Ovary (tissue), 9 donors: ENCODE measurements around the gene ANKS1B. TPM values are rescaled to one million over a fixed set of nuclear protein-coding genes. Genes with fewer than 3 reads are reported as not detected.

Experiments used
- DNase-seq, 5 donors: peaks; one replicate each; pipeline ENCODE4 v3.0.0-alpha.2; 2019 to 2020
- H3K27ac ChIP-seq, 2 donors: fragments of 200-600 bp; one replicate each; pipeline versions ENCODE4 v1.5.1 to v1.8.0; 2019 to 2022
- H3K27me3 ChIP-seq: fragments of 200-600 bp; one replicate; pipeline ENCODE4 v1.8.0; 2022
- H3K36me3 ChIP-seq: fragments of 200-600 bp; sonication (generic); one replicate; pipeline ENCODE4 v1.5.1; 2019
- H3K4me1 ChIP-seq: one replicate; pipeline ENCODE4 v1.8.1; 2013; ENCODE audit warnings: mild to moderate bottlenecking, moderate library complexity; ENCODE audit not compliant: insufficient read depth
- H3K4me3 ChIP-seq: fragments of 200-600 bp; sonication (generic); one replicate; pipeline ENCODE4 v1.5.1; 2017
- H3K9me3 ChIP-seq, 2 donors: fragments of 200-600 bp in 1 of 2; sonication (generic) in 1 of 2; one replicate each; pipeline versions ENCODE4 v1.5.1 to v1.8.1; 2013 to 2019; ENCODE audit warnings: mild to moderate bottlenecking in 1 of 2, moderate library complexity in 1 of 2
- EP300 ChIP-seq: sonication (generic); formaldehyde crosslinking; IDR thresholded peaks from one replicate; pipeline ENCODE4 v1.6.1; 2017; ENCODE audit warnings: antibody characterized with exemption
- POLR2A ChIP-seq: fragments of 450-650 bp; IDR thresholded peaks from one replicate; pipeline ENCODE4 v1.6.1; 2017; ENCODE audit warnings: antibody characterized with exemption, mild to moderate bottlenecking, moderate library complexity
- WGBS, 3 donors: extraction: QIAGEN DNeasy Blood & Tissue Kit in 1 of 3; methylation state at CpG; one replicate each; pipeline versions ENCODE4 v1.1.5 to v1.1.7; 2013 to 2017; 5-methylcytosine and 5-hydroxymethylcytosine counted together
- intact Hi-C, 4 donors: fragments of 100-400 bp; cut with DNase I; formaldehyde crosslinking; loops; one replicate each; pipeline versions ENCODE4 v1.11.0 to v1.15.1; 2022 to 2023
- polyA plus RNA-seq, 2 donors: library from polyadenylated mRNA; stranded (reverse); fragments of 200-250 nt in 1 of 2; fragments of 350-450 nt in 1 of 2; fragmentation: Illumina TruSeq in 1 of 2; extraction: RNeasy Lipid Tissue Mini Kit (QIAGEN cat#74804) in 1 of 2; gene quantifications; one replicate each; pipeline ENCODE4 v1.2.3, GENCODE V29; 2013 to 2014
- total RNA-seq, 7 donors: library from RNA; depleted of rRNA in 2 of 7; stranded (reverse); fragments of >200 nt in 2 of 7; fragmentation: NEBNext Ultra II Directional in 3 of 7; extraction: Animal tissue kit (Norgen Biotek cat#: 25700) in 3 of 7; gene quantifications; one replicate each; pipeline versions ENCODE4 v1.1.0 to v1.2.4, GENCODE V29; 2016 to 2023
- TF ChIP-seq, protein P1 (sequence below), 3 donors: fragments of 450-650 bp in 2 of 3; fragments of 200-600 bp in 1 of 3; IDR thresholded peaks; one replicate each; pipeline versions ENCODE4 v1.5.1 to v1.8.0; 2016 to 2022; ENCODE audit warnings: antibody characterized with exemption in 3 of 3, mild to moderate bottlenecking in 1 of 3
- donor health status: DM: no; HTN: no; CAD: no; lungs with moderate emphysema.
- donor health status: DM: no; HTN: no; CAD: no.
- donor health status: Bipolar disorder and iron deficiency.
- donor health status: DM: yes; HTN: yes; CAD: no.
- donor health status: DM: no; HTN: no; CAD: no.
- donor health status: DM: yes; HTN: yes; CAD: no.

The ANKS1B gene
- total and polyA plus RNA-seq, 9 donors: 0.80 to 34.9 (median 7.7) TPM

DNA sequence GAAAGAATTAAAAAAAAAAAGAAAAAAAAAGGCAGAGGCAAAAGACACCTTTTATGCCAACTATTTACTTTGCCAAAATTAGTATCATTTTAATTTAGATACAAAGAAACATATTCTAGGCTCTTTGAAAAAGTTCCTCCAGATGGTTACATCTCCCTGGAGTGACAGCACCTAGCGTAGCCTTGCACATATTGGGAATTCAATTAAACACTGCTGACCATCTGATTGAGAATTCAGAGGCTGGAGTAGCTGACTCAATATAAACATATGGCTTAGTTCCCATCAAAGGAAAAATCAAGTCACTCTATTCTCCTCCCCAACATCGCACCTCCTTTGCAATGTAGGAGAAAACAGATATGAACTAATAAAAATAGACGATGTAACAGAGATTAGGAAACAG, 36.4 kb downstream of the ANKS1B start:
- no peak for TF ChIP-seq POLR2A
- TF ChIP-seq, protein P1, sequence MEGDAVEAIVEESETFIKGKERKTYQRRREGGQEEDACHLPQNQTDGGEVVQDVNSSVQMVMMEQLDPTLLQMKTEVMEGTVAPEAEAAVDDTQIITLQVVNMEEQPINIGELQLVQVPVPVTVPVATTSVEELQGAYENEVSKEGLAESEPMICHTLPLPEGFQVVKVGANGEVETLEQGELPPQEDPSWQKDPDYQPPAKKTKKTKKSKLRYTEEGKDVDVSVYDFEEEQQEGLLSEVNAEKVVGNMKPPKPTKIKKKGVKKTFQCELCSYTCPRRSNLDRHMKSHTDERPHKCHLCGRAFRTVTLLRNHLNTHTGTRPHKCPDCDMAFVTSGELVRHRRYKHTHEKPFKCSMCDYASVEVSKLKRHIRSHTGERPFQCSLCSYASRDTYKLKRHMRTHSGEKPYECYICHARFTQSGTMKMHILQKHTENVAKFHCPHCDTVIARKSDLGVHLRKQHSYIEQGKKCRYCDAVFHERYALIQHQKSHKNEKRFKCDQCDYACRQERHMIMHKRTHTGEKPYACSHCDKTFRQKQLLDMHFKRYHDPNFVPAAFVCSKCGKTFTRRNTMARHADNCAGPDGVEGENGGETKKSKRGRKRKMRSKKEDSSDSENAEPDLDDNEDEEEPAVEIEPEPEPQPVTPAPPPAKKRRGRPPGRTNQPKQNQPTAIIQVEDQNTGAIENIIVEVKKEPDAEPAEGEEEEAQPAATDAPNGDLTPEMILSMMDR (IDR thresholded peaks at IDR 0.05): no peak
- no peak for TF ChIP-seq EP300
- H3K4me3 ChIP-seq: no peak overlapping the region
- intact Hi-C loops: no loop called here

DNA sequence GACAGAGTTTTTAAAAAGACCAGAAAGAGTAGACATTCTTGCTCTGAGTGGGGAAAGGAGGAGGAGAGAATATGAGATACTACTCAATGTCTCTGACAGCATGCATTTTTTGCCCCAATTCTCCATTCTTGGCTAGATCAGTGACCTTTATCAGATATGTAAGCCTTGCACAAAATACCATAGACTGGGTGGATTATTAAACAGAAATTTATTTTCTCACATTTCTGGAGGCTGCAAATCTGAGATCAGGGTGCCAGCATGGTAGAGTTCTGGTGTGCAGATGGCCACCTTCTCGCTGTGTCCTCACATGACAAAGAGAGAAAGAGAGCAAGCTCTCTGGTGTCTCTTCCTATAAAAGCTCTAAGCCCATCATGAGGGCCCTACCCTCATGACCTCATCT, 38.6 kb downstream of the ANKS1B start:
- intact Hi-C loops: no loop called here
- Histone ChIP-seq H3K4me3 (no peak overlapping the region), H3K9me3 (no peaks in the 10 kb centered on the region), H3K27me3 (no peaks in the 10 kb centered on the region), H3K4me1 (no peaks in the 10 kb centered on the region), H3K36me3 (no peaks in the 10 kb centered on the region), H3K27ac (no peak overlapping the region)
- TF ChIP-seq, protein P1 (IDR thresholded peaks at IDR 0.05): no peak
- no peak for TF ChIP-seq EP300
- no peak for TF ChIP-seq POLR2A
- WGBS, 3 donors: 90 to 100% (median 96%) methylated on average over 1 of the region's 1 CpG
- DNase-seq: no peak

More for the DNA sequence above, 36.4 kb downstream of the ANKS1B start:
- H3K9me3 ChIP-seq: no peaks in the 10 kb centered on the region
- H3K4me1 ChIP-seq: no peaks in the 10 kb centered on the region
- WGBS, 3 donors: 83 to 86% (median 84%) methylated on average over 3 of the region's 3 CpGs
- DNase-seq: no peak
- no peaks in the 10 kb centered on the region for H3K36me3 ChIP-seq
- H3K27me3 ChIP-seq: no peaks in the 10 kb centered on the region
- no peak overlapping the region for H3K27ac ChIP-seq

DNA sequence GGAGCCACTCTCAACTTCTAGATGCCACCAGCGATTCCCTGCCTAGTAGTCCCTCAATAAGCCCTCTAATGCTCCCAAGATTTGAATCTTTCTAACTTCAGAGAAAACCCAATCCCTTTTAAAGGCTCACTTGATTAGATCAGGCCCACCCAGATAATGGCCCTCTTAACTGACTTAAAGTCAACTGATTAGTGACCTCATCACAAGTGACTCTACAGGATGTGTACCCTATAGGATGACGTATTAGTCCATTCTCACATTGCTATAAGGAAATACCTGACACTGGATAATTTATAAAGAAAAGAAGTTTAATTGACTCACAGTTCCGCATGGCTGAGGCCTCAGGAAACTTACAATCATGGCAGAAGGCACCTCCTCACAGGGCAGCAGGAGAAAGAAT, 49.1 kb downstream of the ANKS1B start:
- no peak overlapping the region for H3K4me3 ChIP-seq
- no peak overlapping the region for H3K27ac ChIP-seq
- H3K27me3 ChIP-seq: no peaks in the 10 kb centered on the region
- H3K36me3 ChIP-seq: no peaks in the 10 kb centered on the region
- WGBS, 3 donors: 94% methylated on average over 3 of the region's 3 CpGs
- DNase-seq: no peak
- H3K9me3 ChIP-seq: no peaks in the 10 kb centered on the region
- H3K4me1 ChIP-seq: no peaks in the 10 kb centered on the region
- no peak for TF ChIP-seq POLR2A
- TF ChIP-seq, protein P1 (IDR thresholded peaks at IDR 0.05): no peak
- TF ChIP-seq EP300: no peak
- intact Hi-C loops: no loop called here

DNA sequence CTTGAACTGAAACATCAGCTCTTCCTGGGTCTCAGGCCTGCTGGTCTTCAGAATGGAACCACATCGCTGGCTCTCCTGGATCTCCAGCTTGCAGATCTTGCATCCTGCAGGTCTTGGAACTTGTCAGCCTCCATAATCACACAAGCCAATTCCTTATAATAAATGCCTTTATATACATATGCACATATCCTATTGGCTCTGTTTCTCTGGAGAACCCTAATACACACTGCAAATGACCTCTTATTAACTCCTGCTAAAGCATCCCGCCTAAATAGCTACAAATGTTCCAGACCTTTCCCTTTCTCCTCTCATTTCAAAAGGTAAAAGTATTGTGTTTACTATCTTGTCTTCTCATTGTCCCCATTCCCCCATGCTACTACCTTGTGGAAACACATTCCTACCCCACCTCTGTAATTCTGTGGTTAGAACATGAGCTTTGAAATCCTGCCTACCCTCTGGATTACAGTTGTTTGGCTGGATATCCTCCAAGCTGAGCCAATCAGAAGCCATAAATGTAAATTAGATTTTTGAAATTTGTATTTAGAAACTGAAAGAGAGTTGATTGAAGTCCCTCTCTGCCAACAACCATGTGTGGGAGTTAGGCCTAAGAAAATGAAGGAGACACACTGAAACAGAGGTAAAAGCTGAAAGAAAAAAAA, 58.1 kb downstream of the ANKS1B start:
- no peaks in the 10 kb centered on the region for H3K9me3 ChIP-seq
- intact Hi-C loops: no loop called here
- DNase-seq: no peak
- no peaks in the 10 kb centered on the region for H3K4me1 ChIP-seq
- no peak overlapping the region for H3K4me3 ChIP-seq
- TF ChIP-seq EP300: no peak
- TF ChIP-seq, protein P1 (IDR thresholded peaks at IDR 0.05): no peak
- no peak for TF ChIP-seq POLR2A
- no peaks in the 10 kb centered on the region for H3K36me3 ChIP-seq
- no peak overlapping the region for H3K27ac ChIP-seq
- WGBS, 3 donors: 92 to 95% (median 95%) methylated on average over 2 of the region's 2 CpGs
- no peaks in the 10 kb centered on the region for H3K27me3 ChIP-seq
